GM21576 (cell line): ENCODE results near the gene OR4X2.
"Not testable (repeated sequence)": the region's sequence is repeated elsewhere in the genome, so short reads cannot be mapped to it uniquely, and the experiment has no call there.

ENCODE experiments used
- ATAC-seq: cut with Tn5 transposase; IDR thresholded peaks from one replicate; pipeline ENCODE4 v1.9.1; 2021; ENCODE audit warnings: mild to moderate bottlenecking, moderate library complexity; ENCODE audit not compliant: unreplicated experiment

Gene OR4X2, protein sequence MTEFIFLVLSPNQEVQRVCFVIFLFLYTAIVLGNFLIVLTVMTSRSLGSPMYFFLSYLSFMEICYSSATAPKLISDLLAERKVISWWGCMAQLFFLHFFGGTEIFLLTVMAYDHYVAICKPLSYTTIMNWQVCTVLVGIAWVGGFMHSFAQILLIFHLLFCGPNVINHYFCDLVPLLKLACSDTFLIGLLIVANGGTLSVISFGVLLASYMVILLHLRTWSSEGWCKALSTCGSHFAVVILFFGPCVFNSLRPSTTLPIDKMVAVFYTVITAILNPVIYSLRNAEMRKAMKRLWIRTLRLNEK

DNA sequence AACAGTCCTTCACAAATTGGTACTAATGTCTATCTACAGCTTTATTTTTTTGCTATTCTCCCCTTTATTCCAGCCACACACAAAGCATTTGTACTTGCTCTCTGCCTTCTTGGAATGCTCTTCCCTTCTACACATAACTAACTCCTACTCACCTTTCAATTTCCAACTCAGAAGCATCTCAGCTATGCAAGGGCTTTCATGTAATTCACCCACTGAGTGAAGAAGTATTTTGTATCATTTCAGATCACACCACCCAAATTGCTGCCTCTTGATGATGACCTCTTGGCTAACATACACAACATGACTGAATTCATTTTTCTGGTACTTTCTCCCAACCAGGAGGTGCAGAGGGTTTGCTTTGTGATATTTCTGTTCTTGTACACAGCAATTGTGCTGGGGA lies at the start of gene OR4X2:
Gene OR4X2 (plus strand): TSS at position 301 of the 400 bp plus-strand sequence. CDS start 0 bp downstream, at position 301.
- no peak for ATAC-seq

DNA sequence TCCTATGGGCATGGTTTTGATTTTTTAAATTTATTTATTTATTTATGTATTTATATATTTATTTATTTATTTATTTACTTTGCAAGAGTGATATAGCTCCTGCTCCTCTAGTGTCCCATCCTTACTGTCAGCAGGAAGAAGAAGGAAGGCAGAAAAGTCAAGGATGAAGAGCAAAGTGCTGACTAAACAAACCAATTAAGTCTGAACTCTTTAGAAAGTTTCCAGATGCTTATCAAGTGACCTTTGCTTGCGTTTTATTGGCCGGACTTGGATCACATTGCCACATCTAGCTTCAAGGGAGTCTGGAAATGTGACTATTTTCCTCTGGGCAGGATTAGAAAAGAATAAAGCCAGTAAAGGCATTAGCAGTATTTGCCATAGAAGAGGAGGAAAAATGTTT lies 37.0 kb upstream of the OR4X2 start:
- ATAC-seq = no peak

DNA sequence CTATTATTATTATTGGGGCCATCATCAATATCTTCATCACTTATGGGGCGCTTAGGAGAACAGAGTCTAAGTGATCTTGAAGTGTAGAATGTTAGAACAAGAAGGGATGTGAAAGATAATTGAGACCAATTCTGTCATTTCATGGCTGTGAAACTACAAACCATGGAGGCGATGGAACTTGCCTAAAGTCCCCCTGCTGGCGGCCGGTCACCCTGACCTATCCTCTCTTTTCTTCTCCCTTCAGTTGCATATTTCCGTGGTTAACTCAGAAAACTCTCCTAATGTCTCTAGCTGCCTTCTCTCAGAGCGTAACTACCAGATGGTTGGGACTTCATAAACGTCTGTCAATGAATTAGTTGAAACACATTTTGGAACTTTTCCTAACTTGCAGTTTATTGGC lies 34.9 kb upstream of the OR4X2 start:
- ATAC-seq = no peak

DNA sequence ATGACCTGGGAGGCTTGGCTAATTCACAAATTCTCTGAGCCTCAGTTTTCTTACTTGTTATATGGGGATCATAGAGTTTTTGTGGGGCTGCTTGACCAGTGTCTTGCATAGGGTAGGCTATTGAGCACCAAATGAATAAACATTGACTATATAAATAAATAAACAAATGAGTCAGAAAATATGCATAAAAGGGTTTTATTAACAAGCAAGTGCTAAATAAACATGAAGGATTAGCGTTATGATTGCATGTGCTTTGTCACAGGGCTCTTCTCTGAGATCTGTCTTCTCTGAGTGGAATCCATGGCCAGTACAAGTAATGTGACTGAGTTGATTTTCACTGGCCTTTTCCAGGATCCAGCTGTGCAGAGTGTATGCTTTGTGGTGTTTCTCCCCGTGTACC lies 28.4 kb upstream of the OR4X2 start, which contains the start of gene OR4B1:
Gene OR4B1 (plus strand): TSS at position 301 of the 400 bp plus-strand sequence. CDS start 0 bp downstream, at position 301.
- no peak for ATAC-seq

DNA sequence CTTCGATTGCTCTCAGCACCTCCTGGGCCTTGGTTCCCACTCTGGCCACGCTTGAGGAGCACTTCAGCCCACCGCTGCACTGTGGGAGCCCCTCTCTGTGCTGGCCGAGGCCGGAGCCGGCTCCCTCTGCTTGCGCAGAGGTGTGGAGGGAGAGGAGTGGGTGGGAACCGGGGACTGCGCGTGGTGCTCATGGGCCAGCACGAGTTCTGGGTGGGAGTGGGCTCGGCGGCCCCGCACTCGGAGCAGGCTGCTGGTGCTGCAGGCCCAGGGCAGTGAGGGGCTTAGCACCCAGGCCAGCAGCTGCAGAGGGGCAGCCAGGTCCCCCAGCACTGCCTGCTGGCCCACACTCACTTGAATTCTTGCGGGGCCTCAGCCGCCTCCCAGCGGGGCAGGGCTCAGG lies 16.1 kb upstream of the OR4X2 start:
- no peak for ATAC-seq

DNA sequence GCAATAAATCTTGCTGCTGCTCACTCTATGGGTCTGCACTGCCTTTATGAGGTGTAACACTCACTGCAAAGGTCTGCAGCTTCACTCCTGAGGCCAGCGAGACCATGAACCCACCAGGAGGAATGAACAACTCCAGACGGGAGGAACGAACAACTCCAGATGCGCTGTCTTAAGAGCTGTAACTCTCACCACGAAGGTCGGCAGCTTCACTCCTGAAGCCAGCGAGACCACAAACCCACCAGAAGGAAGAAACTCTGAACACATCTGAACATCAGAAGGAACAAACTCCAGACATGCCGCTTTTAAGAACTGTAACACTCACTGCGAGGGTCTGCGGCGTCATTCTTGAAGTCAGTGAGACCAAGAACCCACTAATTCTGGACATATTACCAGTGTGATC lies 14.8 kb upstream of the OR4X2 start:
- not testable (repeated sequence) for ATAC-seq

DNA sequence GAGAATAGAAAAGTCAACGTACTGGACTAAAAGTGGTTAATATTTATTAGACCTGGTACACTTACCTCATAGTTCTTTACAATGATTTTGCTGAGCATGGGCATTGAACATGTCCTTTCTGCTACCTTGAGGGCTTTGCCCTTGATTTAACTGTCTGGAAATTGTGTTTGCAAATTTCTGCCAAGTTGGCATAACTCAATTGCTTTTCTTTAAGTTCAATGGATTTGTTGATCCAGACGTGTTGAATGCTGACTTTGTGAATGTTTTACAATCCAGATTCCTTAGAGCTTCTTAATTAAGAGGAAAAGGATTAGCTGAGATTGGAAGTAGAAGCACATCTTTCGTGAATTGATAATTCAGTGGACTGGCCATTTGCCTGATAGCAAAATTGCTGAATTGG lies 7.2 kb upstream of the OR4X2 start:
- ATAC-seq = no peak

DNA sequence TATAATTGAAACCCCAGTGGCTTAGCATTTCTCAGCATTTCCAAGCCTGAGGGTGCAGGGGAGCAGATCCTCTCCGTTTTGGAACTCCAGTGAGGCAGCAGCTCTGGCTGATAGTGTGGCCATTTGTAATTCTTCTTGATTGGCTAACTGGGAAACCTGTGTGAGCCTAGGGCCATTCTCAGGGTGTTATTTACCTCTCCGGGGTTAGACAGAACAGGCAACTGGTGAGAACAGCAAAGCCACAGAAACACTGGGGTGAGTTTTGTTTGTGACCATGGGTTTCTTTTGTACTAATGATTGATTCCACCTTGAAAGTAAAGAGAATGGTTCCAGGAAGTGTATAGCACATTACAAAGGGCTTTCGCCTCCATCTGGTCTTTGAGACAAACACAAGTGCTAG lies 2.4 kb upstream of the OR4X2 start:
- ATAC-seq = no peak

DNA sequence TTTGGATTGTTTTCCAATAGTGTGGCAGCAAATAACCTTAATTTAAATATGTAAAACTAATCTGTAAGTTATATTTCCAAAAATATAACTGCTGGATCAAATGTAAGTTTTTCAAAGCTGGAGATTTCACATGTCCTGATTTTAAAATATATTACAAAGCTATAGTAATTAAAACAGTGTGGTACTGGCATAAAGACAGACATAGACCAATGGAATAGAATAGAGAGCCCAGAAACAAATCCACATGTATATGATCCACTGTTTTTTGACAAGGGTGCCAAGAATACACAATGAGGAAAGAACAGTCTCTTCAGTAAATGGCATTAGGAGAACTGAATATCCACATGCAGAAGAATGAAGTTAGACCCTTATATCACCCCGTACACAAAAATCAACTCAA lies 4.0 kb downstream of the OR4X2 start:
- no peak for ATAC-seq

DNA sequence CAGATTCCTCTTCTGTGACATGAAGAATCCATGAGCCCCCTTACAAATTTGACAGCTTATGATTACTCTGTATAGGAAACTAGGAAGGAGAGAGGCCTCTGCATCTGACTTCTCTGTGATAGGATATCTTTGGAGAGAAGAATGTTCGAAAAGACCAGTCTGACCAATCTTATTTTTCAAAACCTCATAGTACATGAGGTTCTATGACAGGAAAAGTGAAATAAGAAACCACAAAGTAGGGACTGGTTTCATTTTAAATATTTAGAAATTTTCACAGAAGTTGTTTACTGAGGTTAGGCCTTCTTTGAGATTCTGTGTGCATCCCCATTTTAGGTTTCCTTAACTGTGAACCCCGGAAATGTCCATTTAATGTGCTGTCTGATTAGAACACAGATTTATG lies 16.7 kb downstream of the OR4X2 start:
- no peak for ATAC-seq

DNA sequence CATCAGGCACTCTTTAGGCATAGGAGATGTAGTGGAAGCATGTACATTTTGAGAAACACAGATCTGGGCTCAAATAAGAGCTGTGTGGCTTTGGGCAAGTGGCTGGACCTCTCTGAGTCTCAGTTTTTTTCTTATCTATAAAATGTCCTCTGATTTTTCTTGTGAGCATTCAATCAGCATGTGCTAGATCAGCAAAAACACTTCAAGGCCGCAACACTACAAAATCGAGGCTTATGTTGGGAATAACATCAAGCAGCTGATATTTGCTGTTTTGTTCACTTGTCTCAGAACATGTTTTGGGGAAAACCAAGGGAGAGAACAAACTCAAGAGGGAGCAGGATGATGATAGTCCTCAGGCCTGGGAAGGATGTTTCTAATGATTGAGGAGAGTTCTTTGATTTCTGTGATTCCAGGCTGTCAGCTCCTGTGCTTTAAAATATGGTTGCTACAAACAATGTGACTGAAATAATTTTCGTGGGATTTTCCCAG lies 18.6 kb downstream of the OR4X2 start, which contains the start of gene OR4X1:
Gene OR4X1 (plus strand): TSS at position 439 of the 489 bp plus-strand sequence. CDS start 0 bp downstream, at position 439.
- ATAC-seq = no peak

DNA sequence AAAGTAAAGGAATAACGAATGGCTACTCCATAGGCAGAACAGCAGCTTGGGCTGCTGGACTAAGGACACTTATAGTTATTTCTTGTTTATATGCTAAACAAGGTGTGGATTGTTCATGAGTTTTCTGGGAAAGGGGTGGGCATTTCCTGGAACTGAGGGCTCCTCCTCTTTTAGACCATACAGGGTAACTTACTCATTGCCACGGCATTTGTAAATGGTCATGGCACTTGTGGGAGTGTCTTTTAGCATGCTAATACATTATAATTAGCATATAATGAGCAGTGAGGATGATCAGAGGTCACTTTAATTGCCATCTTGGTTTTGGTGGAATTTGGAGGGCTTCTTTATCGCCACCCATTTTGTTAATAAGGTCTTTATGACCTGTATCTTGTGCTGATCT lies 25.7 kb downstream of the OR4X2 start:
- no peak for ATAC-seq

DNA sequence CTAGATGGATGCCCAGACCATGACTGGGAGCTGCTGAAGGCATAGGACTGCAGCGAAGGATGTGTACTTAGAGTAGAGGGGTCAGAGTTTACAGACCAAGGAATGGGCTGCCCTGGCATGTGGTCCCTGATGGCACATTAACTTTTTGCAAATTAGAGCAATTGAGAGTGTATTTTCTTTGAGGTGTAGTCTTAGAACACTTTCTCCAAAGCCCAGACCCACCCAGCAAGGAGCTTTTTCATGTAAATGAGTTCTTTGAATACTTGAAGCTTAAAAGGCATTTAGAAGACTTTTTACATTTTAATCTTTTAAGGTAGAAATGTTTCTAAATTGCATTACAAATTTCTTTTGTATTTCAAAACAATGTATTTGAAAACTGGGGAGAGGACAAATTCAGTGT lies 27.7 kb downstream of the OR4X2 start:
- no peak for ATAC-seq
